Left ventricle myocardium inferior (tissue), 1 donor: ENCODE data around the gene NHERF1. TPM values are rescaled to one million over a fixed set of nuclear protein-coding genes. Genes with fewer than 3 reads are reported as not detected.
A peak's percentile ranks its signal among the peaks of the same experiment; 100 is the strongest.

ENCODE experiments used
- DNase-seq: peaks from one replicate; pipeline ENCODE4 v3.0.0-alpha.2; 2020
- H3K27ac ChIP-seq: fragments of 200-600 bp; replicated peaks from 2 replicates; pipeline ENCODE4 v1.8.0; 2021
- H3K27me3 ChIP-seq: fragments of 200-600 bp; 2 replicates; pipeline ENCODE4 v1.8.0; 2021; ENCODE audit warnings: low read depth
- H3K36me3 ChIP-seq: fragments of 200-600 bp; 2 replicates; pipeline ENCODE4 v1.8.0; 2021
- H3K4me1 ChIP-seq: fragments of 200-600 bp; 2 replicates; pipeline ENCODE4 v1.8.0; 2021
- H3K4me3 ChIP-seq: fragments of 200-600 bp; 2 replicates; pipeline ENCODE4 v1.8.0; 2021; ENCODE audit warnings: mild to moderate bottlenecking, moderate library complexity
- H3K9me3 ChIP-seq: fragments of 200-600 bp; replicated peaks from 2 replicates; pipeline ENCODE4 v1.8.0; 2021
- CTCF ChIP-seq: fragments of 200-600 bp; IDR thresholded peaks from 2 replicates; pipeline ENCODE4 v1.8.0; 2021; ENCODE audit warnings: antibody characterized with exemption, mild to moderate bottlenecking, borderline replicate concordance
- intact Hi-C: fragments of 100-400 bp; cut with micrococcal nuclease; formaldehyde crosslinking; loops from one replicate; pipeline ENCODE4 v1.11.0; 2022
- total RNA-seq: library from RNA; stranded (reverse); fragmentation: NEBNext Ultra II Directional; extraction: Animal tissue kit (Norgen Biotek cat#: 25700); gene quantifications from one replicate; pipeline ENCODE4 v1.2.1, GENCODE V29; 2021
- donor health status: DM: no; HTN: yes; CAD: no; lungs with severe emphysema.

NHERF1 gene
- total RNA-seq, 1 donor from 2014 or later: 11.3 TPM

- Histone ChIP-seq H3K27me3 (no peaks in the 10 kb centered on the region), H3K9me3 (no peaks in the 10 kb centered on the region), H3K27ac (peak overlapping the region; percentile 87), H3K4me1 (peaks cover 77% of the 10 kb centered on the region), H3K36me3 (no peaks in the 10 kb centered on the region), H3K4me3 (peak overlapping the region; percentile 87)
- DNase-seq: no peak
- no peak for TF ChIP-seq CTCF
- intact Hi-C loops: no loop called here
Observed at GRCh38 chr17:74750039-74750326, 1.6 kb downstream of the NHERF1 start.

GRCh38 chr17:74750327-74751069, 2.1 kb downstream of the NHERF1 start:
- no peak for DNase-seq
- H3K27ac ChIP-seq: peak overlapping the region; percentile 87

GRCh38 chr17:74752415-74752814, 4.0 kb downstream of the NHERF1 start:
- Histone ChIP-seq H3K27me3 (no peaks in the 10 kb centered on the region), H3K9me3 (no peaks in the 10 kb centered on the region), H3K4me1 (peaks cover 72% of the 10 kb centered on the region), H3K27ac (no peak overlapping the region), H3K36me3 (no peaks in the 10 kb centered on the region), H3K4me3 (no peak overlapping the region)
- no peak for DNase-seq
- no peak for TF ChIP-seq CTCF
- intact Hi-C loops: no loop called here

More at GRCh38 chr17:74750327-74751069, 2.1 kb downstream of the NHERF1 start:
- H3K36me3 ChIP-seq: no peaks in the 10 kb centered on the region
- no peaks in the 10 kb centered on the region for H3K9me3 ChIP-seq
- intact Hi-C loops: no loop called here
- no peaks in the 10 kb centered on the region for H3K27me3 ChIP-seq
- H3K4me1 ChIP-seq: peaks cover 75% of the 10 kb centered on the region
- H3K4me3 ChIP-seq: peak overlapping the region; percentile 87
- no peak for TF ChIP-seq CTCF

- H3K9me3 ChIP-seq: no peaks in the 10 kb centered on the region
- H3K27ac ChIP-seq: no peak overlapping the region
- H3K4me1 ChIP-seq: peaks cover 72% of the 10 kb centered on the region
- no peak for TF ChIP-seq CTCF
- no peak overlapping the region for H3K4me3 ChIP-seq
- intact Hi-C loops: no loop called here
- no peaks in the 10 kb centered on the region for H3K36me3 ChIP-seq
- DNase-seq: no peak
- no peaks in the 10 kb centered on the region for H3K27me3 ChIP-seq
Observed at GRCh38 chr17:74752822-74753401, 4.5 kb downstream of the NHERF1 start.

DNA sequence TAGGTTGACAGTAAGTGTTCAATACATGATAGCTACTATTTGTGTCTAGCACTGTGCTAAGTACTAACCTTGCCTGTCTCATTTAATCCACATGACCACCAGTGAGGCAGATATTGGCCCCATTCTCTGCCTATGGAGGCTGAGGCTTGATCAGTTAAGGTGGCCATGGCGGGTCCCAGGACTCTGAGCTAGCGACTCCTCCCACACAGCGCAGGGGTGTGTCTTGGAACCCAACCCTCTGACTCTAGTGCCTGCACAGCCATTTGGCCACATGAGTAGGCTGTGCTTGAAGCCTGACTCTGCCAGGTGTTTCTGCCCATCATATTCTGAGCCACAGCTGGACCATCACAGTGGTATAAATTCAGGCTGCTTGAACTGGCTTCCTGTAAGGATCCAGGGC, 6.4 kb downstream of the NHERF1 start:
- Histone ChIP-seq H3K4me3 (no peak overlapping the region), H3K36me3 (no peaks in the 10 kb centered on the region), H3K27me3 (no peaks in the 10 kb centered on the region), H3K9me3 (no peaks in the 10 kb centered on the region), H3K27ac (no peak overlapping the region), H3K4me1 (peaks cover 75% of the 10 kb centered on the region)
- intact Hi-C loops: no loop called here
- TF ChIP-seq CTCF: no peak
- no peak for DNase-seq
